ENCODE measurements around the gene POU2F1. TPM values are rescaled to one million over a fixed set of nuclear protein-coding genes. Genes with fewer than 3 reads are reported as not detected.

Gene POU2F1
- total and polyA plus RNA-seq, 2 experiments from 2014 or later: 38.8 to 66.1 TPM

DNA sequence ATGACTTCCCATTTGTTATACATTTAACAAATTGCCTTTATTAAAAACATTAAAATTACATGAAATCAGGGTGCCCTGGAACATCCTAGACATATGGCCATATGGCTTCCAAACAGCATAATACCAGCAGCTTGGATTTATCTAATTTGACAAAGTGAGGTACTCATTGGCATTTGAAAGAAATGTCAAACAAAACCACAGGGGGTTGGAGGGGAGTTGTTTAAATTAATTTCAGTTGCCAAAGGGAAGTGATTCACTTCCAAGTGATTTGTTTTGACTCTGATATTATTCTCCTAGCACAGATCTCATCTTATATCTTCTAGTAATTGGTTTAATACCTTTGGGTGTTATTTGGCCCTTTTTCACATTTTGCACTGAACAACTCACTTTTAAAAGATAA is 24.5 kb upstream of the POU2F1 start (continued):
- TF ChIP-seq, protein P1, sequence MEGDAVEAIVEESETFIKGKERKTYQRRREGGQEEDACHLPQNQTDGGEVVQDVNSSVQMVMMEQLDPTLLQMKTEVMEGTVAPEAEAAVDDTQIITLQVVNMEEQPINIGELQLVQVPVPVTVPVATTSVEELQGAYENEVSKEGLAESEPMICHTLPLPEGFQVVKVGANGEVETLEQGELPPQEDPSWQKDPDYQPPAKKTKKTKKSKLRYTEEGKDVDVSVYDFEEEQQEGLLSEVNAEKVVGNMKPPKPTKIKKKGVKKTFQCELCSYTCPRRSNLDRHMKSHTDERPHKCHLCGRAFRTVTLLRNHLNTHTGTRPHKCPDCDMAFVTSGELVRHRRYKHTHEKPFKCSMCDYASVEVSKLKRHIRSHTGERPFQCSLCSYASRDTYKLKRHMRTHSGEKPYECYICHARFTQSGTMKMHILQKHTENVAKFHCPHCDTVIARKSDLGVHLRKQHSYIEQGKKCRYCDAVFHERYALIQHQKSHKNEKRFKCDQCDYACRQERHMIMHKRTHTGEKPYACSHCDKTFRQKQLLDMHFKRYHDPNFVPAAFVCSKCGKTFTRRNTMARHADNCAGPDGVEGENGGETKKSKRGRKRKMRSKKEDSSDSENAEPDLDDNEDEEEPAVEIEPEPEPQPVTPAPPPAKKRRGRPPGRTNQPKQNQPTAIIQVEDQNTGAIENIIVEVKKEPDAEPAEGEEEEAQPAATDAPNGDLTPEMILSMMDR (conservative IDR thresholded peaks at IDR 0.05; ENCODE audit: low read depth in 2 of 2): no peak
- TF ChIP-seq EZH2 (IDR thresholded peaks at IDR 0.05; ENCODE audit: low read depth, unreplicated experiment) (no peak), ZNF114 (CRISPR knock-in tag; IDR thresholded peaks at IDR 0.05) (no peak)
- TF ChIP-seq, protein P2, sequence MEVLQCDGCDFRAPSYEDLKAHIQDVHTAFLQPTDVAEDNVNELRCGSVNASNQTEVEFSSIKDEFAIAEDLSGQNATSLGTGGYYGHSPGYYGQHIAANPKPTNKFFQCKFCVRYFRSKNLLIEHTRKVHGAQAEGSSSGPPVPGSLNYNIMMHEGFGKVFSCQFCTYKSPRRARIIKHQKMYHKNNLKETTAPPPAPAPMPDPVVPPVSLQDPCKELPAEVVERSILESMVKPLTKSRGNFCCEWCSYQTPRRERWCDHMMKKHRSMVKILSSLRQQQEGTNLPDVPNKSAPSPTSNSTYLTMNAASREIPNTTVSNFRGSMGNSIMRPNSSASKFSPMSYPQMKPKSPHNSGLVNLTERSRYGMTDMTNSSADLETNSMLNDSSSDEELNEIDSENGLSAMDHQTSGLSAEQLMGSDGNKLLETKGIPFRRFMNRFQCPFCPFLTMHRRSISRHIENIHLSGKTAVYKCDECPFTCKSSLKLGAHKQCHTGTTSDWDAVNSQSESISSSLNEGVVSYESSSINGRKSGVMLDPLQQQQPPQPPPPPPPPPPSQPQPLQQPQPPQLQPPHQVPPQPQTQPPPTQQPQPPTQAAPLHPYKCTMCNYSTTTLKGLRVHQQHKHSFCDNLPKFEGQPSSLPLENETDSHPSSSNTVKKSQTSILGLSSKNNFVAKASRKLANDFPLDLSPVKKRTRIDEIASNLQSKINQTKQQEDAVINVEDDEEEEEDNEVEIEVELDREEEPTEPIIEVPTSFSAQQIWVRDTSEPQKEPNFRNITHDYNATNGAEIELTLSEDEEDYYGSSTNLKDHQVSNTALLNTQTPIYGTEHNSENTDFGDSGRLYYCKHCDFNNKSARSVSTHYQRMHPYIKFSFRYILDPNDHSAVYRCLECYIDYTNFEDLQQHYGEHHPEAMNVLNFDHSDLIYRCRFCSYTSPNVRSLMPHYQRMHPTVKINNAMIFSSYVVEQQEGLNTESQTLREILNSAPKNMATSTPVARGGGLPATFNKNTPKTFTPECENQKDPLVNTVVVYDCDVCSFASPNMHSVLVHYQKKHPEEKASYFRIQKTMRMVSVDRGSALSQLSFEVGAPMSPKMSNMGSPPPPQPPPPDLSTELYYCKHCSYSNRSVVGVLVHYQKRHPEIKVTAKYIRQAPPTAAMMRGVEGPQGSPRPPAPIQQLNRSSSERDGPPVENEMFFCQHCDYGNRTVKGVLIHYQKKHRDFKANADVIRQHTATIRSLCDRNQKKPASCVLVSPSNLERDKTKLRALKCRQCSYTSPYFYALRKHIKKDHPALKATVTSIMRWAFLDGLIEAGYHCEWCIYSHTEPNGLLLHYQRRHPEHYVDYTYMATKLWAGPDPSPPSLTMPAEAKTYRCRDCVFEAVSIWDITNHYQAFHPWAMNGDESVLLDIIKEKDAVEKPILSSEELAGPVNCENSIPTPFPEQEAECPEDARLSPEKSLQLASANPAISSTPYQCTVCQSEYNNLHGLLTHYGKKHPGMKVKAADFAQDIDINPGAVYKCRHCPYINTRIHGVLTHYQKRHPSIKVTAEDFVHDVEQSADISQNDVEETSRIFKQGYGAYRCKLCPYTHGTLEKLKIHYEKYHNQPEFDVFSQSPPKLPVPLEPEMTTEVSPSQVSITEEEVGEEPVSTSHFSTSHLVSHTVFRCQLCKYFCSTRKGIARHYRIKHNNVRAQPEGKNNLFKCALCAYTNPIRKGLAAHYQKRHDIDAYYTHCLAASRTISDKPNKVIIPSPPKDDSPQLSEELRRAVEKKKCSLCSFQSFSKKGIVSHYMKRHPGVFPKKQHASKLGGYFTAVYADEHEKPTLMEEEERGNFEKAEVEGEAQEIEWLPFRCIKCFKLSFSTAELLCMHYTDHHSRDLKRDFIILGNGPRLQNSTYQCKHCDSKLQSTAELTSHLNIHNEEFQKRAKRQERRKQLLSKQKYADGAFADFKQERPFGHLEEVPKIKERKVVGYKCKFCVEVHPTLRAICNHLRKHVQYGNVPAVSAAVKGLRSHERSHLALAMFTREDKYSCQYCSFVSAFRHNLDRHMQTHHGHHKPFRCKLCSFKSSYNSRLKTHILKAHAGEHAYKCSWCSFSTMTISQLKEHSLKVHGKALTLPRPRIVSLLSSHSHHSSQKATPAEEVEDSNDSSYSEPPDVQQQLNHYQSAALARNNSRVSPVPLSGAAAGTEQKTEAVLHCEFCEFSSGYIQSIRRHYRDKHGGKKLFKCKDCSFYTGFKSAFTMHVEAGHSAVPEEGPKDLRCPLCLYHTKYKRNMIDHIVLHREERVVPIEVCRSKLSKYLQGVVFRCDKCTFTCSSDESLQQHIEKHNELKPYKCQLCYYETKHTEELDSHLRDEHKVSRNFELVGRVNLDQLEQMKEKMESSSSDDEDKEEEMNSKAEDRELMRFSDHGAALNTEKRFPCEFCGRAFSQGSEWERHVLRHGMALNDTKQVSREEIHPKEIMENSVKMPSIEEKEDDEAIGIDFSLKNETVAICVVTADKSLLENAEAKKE (CRISPR knock-in tag; IDR thresholded peaks at IDR 0.05): no peak

DNA sequence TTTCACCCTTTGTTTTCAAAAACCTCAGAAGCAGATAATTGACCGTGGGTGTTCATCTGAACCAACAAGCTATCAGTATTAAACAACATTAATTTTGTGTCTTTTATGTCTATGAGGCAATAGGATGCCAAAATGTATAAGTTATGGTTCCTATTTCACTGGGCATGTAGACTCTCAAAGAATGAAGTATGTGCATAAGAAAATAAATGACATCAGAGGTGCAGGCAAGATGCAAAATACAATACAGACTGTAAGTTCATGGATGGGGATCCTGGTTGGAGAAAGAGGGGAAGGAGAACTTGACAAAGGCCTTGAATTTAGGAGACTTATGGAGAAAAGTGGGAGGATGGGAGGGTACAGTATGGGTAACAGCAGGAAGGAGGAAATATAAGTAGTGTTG is 23.4 kb upstream of the POU2F1 start:
- Histone ChIP-seq H3K4me3 (no peak overlapping the region), H2AFZ (no peak overlapping the region), H3K79me2 (replicated peaks; ENCODE audit: insufficient read depth) (no peaks in the 10 kb centered on the region), H3K36me3 (ENCODE audit: insufficient read depth) (no peaks in the 10 kb centered on the region), H3F3A (replicated peaks; ENCODE audit: low read depth) (no peaks in the 10 kb centered on the region), H3K27ac (ENCODE audit: low read depth) (no peak overlapping the region), H3K9me2 (ENCODE audit: insufficient read depth) (no peaks in the 10 kb centered on the region), H3K4me1 (ENCODE audit: insufficient read depth) (peaks cover 9% of the 10 kb centered on the region; the same call in 1 of the 2 replicates), H3K27me3 (ENCODE audit: insufficient read depth) (no peaks in the 10 kb centered on the region), H4K20me1 (replicated peaks; ENCODE audit: insufficient read depth) (no peaks in the 10 kb centered on the region), H3K4me2 (no peak overlapping the region)
- H3K27ac Mint-ChIP-seq: no peak overlapping the region
- ATAC-seq (no peak), DNase-seq (ENCODE audit: low spot score) (no peak)
- peaks cover 20% of the 10 kb centered on the region for H3K4me1 Mint-ChIP-seq
- H3K27me3 Mint-ChIP-seq (ENCODE audit: insufficient read depth, low read depth, poor library complexity): no peaks in the 10 kb centered on the region
- no peaks in the 10 kb centered on the region for H3K9me3 Mint-ChIP-seq
- no peaks in the 10 kb centered on the region for H3K36me3 Mint-ChIP-seq (ENCODE audit: low read depth)
- no peak overlapping the region; the same call in 2 of the 3 replicates for H3K4me3 Mint-ChIP-seq
- TF ChIP-seq, protein P3, sequence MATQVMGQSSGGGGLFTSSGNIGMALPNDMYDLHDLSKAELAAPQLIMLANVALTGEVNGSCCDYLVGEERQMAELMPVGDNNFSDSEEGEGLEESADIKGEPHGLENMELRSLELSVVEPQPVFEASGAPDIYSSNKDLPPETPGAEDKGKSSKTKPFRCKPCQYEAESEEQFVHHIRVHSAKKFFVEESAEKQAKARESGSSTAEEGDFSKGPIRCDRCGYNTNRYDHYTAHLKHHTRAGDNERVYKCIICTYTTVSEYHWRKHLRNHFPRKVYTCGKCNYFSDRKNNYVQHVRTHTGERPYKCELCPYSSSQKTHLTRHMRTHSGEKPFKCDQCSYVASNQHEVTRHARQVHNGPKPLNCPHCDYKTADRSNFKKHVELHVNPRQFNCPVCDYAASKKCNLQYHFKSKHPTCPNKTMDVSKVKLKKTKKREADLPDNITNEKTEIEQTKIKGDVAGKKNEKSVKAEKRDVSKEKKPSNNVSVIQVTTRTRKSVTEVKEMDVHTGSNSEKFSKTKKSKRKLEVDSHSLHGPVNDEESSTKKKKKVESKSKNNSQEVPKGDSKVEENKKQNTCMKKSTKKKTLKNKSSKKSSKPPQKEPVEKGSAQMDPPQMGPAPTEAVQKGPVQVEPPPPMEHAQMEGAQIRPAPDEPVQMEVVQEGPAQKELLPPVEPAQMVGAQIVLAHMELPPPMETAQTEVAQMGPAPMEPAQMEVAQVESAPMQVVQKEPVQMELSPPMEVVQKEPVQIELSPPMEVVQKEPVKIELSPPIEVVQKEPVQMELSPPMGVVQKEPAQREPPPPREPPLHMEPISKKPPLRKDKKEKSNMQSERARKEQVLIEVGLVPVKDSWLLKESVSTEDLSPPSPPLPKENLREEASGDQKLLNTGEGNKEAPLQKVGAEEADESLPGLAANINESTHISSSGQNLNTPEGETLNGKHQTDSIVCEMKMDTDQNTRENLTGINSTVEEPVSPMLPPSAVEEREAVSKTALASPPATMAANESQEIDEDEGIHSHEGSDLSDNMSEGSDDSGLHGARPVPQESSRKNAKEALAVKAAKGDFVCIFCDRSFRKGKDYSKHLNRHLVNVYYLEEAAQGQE (IDR thresholded peaks at IDR 0.05; ENCODE audit: unreplicated experiment): no peak
- no peak for TF ChIP-seq STAT1 (IDR thresholded peaks at IDR 0.05; ENCODE audit: unreplicated experiment)
- TF ChIP-seq JUNB (IDR thresholded peaks at IDR 0.05; ENCODE audit: unreplicated experiment): no peak
- TF ChIP-seq ZNF114 (CRISPR knock-in tag; IDR thresholded peaks at IDR 0.05): no peak
- no peak for TF ChIP-seq NANOG (IDR thresholded peaks at IDR 0.05; ENCODE audit: borderline replicate concordance)
- TF ChIP-seq EZH2 (IDR thresholded peaks at IDR 0.05; ENCODE audit: low read depth, unreplicated experiment): no peak
- TF ChIP-seq POLR2AphosphoS5 (IDR thresholded peaks at IDR 0.05; ENCODE audit: low read depth): no peak
- TF ChIP-seq, protein P1 (conservative IDR thresholded peaks at IDR 0.05; ENCODE audit: low read depth in 2 of 2): no peak
- TF ChIP-seq ZNF331 (CRISPR knock-in tag; IDR thresholded peaks at IDR 0.05; ENCODE audit: low read depth): no peak
